Parathyroid adenoma (tissue), 2 donors: ENCODE results near the gene C1orf35.

Experiments
- H2AFZ ChIP-seq: fragments of 300-600 bp; sonication (generic); one replicate; pipeline ENCODE4 v1.7.0; 2017; ENCODE audit warnings: antibody characterized with exemption, mild to moderate bottlenecking
- H3K27ac ChIP-seq: fragments of 300-600 bp; sonication (generic); one replicate; pipeline ENCODE4 v1.7.0; 2017
- H3K27me3 ChIP-seq: fragments of 300-600 bp; sonication (generic); one replicate; pipeline ENCODE4 v1.7.0; 2017; ENCODE audit warnings: low read length; ENCODE audit not compliant: control insufficient read depth, insufficient read depth
- H3K36me3 ChIP-seq: fragments of 300-600 bp; sonication (generic); one replicate; pipeline ENCODE4 v1.7.0; 2017; ENCODE audit warnings: low read length; ENCODE audit not compliant: control insufficient read depth, insufficient read depth
- H3K4me1 ChIP-seq: fragments of 300-600 bp; sonication (generic); one replicate; pipeline ENCODE4 v1.7.0; 2017; ENCODE audit warnings: control low read depth
- H3K4me2 ChIP-seq: fragments of 300-600 bp; sonication (generic); one replicate; pipeline ENCODE4 v1.7.0; 2017; ENCODE audit warnings: low read length
- H3K4me3 ChIP-seq: fragments of 300-600 bp; sonication (generic); one replicate; pipeline ENCODE4 v1.7.0; 2017; ENCODE audit warnings: low read depth, low read length
- H3K79me2 ChIP-seq: fragments of 300-600 bp; sonication (generic); one replicate; pipeline ENCODE4 v1.7.0; 2017; ENCODE audit warnings: control low read depth
- H3K9ac ChIP-seq: fragments of 300-600 bp; sonication (generic); one replicate; pipeline ENCODE4 v1.7.0; 2017; ENCODE audit warnings: mild to moderate bottlenecking
- H3K9me3 ChIP-seq: fragments of 300-600 bp; sonication (generic); one replicate; pipeline ENCODE4 v1.7.0; 2017; ENCODE audit warnings: low read length; ENCODE audit not compliant: control insufficient read depth
- CTCF ChIP-seq: fragments of 300-600 bp; sonication (generic); IDR thresholded peaks from one replicate; pipeline ENCODE4 v1.7.0; 2017; ENCODE audit warnings: antibody characterized with exemption, mild to moderate bottlenecking
- donor health status: primary hyperparathyroidism.

C1orf35 gene

GRCh38 chr1:228100822-228101613 is 2.1 kb downstream of the C1orf35 start:
- H3K4me3 ChIP-seq: no peak overlapping the region
- no peaks in the 10 kb centered on the region for H3K27me3 ChIP-seq
- peaks cover 5% of the 10 kb centered on the region for H3K79me2 ChIP-seq
- no peak overlapping the region for H3K4me2 ChIP-seq
- H2AFZ ChIP-seq: no peak overlapping the region
- no peak for TF ChIP-seq CTCF
- no peak overlapping the region for H3K9ac ChIP-seq
- H3K36me3 ChIP-seq: no peaks in the 10 kb centered on the region
- H3K9me3 ChIP-seq: no peaks in the 10 kb centered on the region
- no peak overlapping the region for H3K27ac ChIP-seq
- H3K4me1 ChIP-seq: no peaks in the 10 kb centered on the region

GRCh38 chr1:228099331-228099732 is 3.8 kb downstream of the C1orf35 start:
- Histone ChIP-seq H3K4me1 (no peaks in the 10 kb centered on the region), H2AFZ (no peak overlapping the region), H3K27me3 (no peaks in the 10 kb centered on the region), H3K79me2 (peaks cover 22% of the 10 kb centered on the region), H3K27ac (no peak overlapping the region), H3K9ac (no peak overlapping the region), H3K4me3 (no peak overlapping the region), H3K9me3 (no peaks in the 10 kb centered on the region), H3K36me3 (no peaks in the 10 kb centered on the region), H3K4me2 (no peak overlapping the region)
- TF ChIP-seq CTCF: no peak

- H3K27me3 ChIP-seq: no peaks in the 10 kb centered on the region
Measured at GRCh38 chr1:228098323-228098931, 4.7 kb downstream of the C1orf35 start.

GRCh38 chr1:228097333-228098081 is 5.6 kb downstream of the C1orf35 start:
- no peaks in the 10 kb centered on the region for H3K36me3 ChIP-seq
- H3K27ac ChIP-seq: no peak overlapping the region
- H3K79me2 ChIP-seq: peaks cover 39% of the 10 kb centered on the region
- H3K4me1 ChIP-seq: no peaks in the 10 kb centered on the region
- H3K9me3 ChIP-seq: no peaks in the 10 kb centered on the region
- H3K9ac ChIP-seq: no peak overlapping the region
- H3K4me3 ChIP-seq: no peak overlapping the region
- TF ChIP-seq CTCF: no peak
- H3K4me2 ChIP-seq: no peak overlapping the region
- H2AFZ ChIP-seq: no peak overlapping the region
- H3K27me3 ChIP-seq: no peaks in the 10 kb centered on the region

More at GRCh38 chr1:228098323-228098931, 4.7 kb downstream of the C1orf35 start:
- no peak overlapping the region for H3K4me3 ChIP-seq
- H3K27ac ChIP-seq: no peak overlapping the region
- no peak overlapping the region for H3K4me2 ChIP-seq
- H3K9ac ChIP-seq: no peak overlapping the region
- H3K4me1 ChIP-seq: no peaks in the 10 kb centered on the region
- peaks cover 30% of the 10 kb centered on the region for H3K79me2 ChIP-seq
- no peak for TF ChIP-seq CTCF
- H3K36me3 ChIP-seq: no peaks in the 10 kb centered on the region
- H3K9me3 ChIP-seq: no peaks in the 10 kb centered on the region
- no peak overlapping the region for H2AFZ ChIP-seq
